ENCODE measurements around the gene KIF17. TPM values are rescaled to one million over a fixed set of nuclear protein-coding genes. Genes with fewer than 3 reads are reported as not detected.

KIF17 gene
- total RNA-seq, 1 experiment from 2014 or later, result 5.1 TPM

GRCh38 chr1:20668581-20668980, 49.2 kb downstream of the KIF17 start:
- no CpG with 5 or more reads among the region's 1 CpG for WGBS (ENCODE audit: extremely low coverage, insufficient read length, low lambda C conversion rate)
- Histone ChIP-seq H3K18ac (ENCODE audit: insufficient read length, low read depth, low read length) (no peak overlapping the region), H2BK5ac (ENCODE audit: insufficient read length, low read length) (no peak overlapping the region), H2BK20ac (ENCODE audit: low read depth, low read length, poor library complexity, severe bottlenecking) (no peak overlapping the region), H3K79me1 (ENCODE audit: insufficient read depth, low read depth, low read length, poor library complexity, severe bottlenecking) (no peaks in the 10 kb centered on the region), H3K4ac (ENCODE audit: low read depth, low read length) (no peak overlapping the region), H3K9ac (ENCODE audit: extremely low read depth, insufficient read length, low read length) (no peak overlapping the region), H3K23me2 (ENCODE audit: insufficient read length, low read depth, low read length, poor library complexity, severe bottlenecking) (no peaks in the 10 kb centered on the region), H2BK15ac (ENCODE audit: low read depth, low read length) (no peak overlapping the region), H4K8ac (replicated peaks; ENCODE audit: insufficient read length, low read depth, low read length) (no peak overlapping the region), H3K4me1 (ENCODE audit: insufficient read depth, low read length) (no peaks in the 10 kb centered on the region), H4K5ac (ENCODE audit: insufficient read length, low read depth, low read length) (no peak overlapping the region), H2AK5ac (ENCODE audit: insufficient read length, low read length) (no peak overlapping the region), H3K79me2 (ENCODE audit: insufficient read depth, low read length) (no peaks in the 10 kb centered on the region), H3K56ac (ENCODE audit: insufficient read length, low read depth, low read length) (no peak overlapping the region), H3K23ac (ENCODE audit: insufficient read length, low read depth, low read length) (no peak overlapping the region), H2BK12ac (ENCODE audit: insufficient read length, low read depth, low read length) (no peak overlapping the region), H3K9me3 (ENCODE audit: control insufficient read depth, low read depth, low read length) (no peaks in the 10 kb centered on the region), H4K20me1 (ENCODE audit: control insufficient read depth, insufficient read depth, insufficient read length) (no peaks in the 10 kb centered on the region), H2BK120ac (ENCODE audit: low read depth, low read length, poor library complexity, severe bottlenecking) (no peak overlapping the region), H2AFZ (ENCODE audit: low read length) (no peak overlapping the region), H3K14ac (ENCODE audit: insufficient read depth, low read length) (no peak overlapping the region), H3K4me2 (ENCODE audit: insufficient read depth, insufficient read length, low read length) (no peak overlapping the region), H3K27me3 (ENCODE audit: insufficient read depth, low read length) (no peaks in the 10 kb centered on the region), H3K27ac (ENCODE audit: insufficient read length, low read depth, low read length) (no peak overlapping the region), H4K91ac (ENCODE audit: insufficient read length, low read depth, low read length) (no peak overlapping the region), H3T11ph (ENCODE audit: low read length) (no peak overlapping the region)
- Mint-ChIP-seq H3K27me3 (ENCODE audit: low read depth) (peaks cover 1% of the 10 kb centered on the region; the same call in 1 of the 2 replicates), H3K9me3 (peaks cover 0 to 2% of the 10 kb centered on the region in 2 experiments; a peak in 1 of 5 replicates), H3K36me3 (ENCODE audit: insufficient read depth in 1 of 3, low read depth in 3 of 3) (peaks cover 2 to 8% (median 3%) of the 10 kb centered on the region in 3 experiments; a peak in 3 of 7 replicates), H3K4me1 (no peaks in the 10 kb centered on the region), H3K4me3 (no peak overlapping the region), H3K27ac (no peak overlapping the region)
- no peak for DNase-seq
- no peak for TF ChIP-seq CTCF (conservative IDR thresholded peaks at IDR 0.05)

All from H9 (cell line).